Measurements from ENCODE around the gene SMIM45. TPM values are rescaled to one million over a fixed set of nuclear protein-coding genes. Genes with fewer than 3 reads are reported as not detected.

Gene SMIM45

GRCh38 chr22:42000466-42000865 lies 48.5 kb downstream of the SMIM45 start:
- Histone ChIP-seq H3K4me3 (replicated peaks in 1 of 3) (no peak overlapping the region), H3K9me3 (no peaks in the 10 kb centered on the region), H3K4me1 (peaks cover 0 to 7% of the 10 kb centered on the region in 2 donors), H3K27me3 (no peaks in the 10 kb centered on the region), H3K27ac (no peak overlapping the region), H3K36me3 (no peaks in the 10 kb centered on the region)
- intact Hi-C loops (cut with DNase I) = no loop called here
- DNase-seq = no peak
- 93 to 95% methylated on average over 8 of the region's 8 CpGs for WGBS, 2 donors
- no peak for TF ChIP-seq CTCF (IDR thresholded peaks at IDR 0.05)
- TF ChIP-seq POLR2A (IDR thresholded peaks at IDR 0.05) = no peak

- DNase-seq = no peak
- Histone ChIP-seq H3K27ac (no peak overlapping the region), H3K36me3 (no peaks in the 10 kb centered on the region), H3K4me1 (peaks cover 0 to 7% of the 10 kb centered on the region in 2 donors), H3K27me3 (no peaks in the 10 kb centered on the region), H3K4me3 (replicated peaks in 1 of 3) (no peak overlapping the region), H3K9me3 (no peaks in the 10 kb centered on the region)
- TF ChIP-seq POLR2A (IDR thresholded peaks at IDR 0.05) (no peak), CTCF (IDR thresholded peaks at IDR 0.05) (no peak)
- 78% methylated on average over 8 of the region's 8 CpGs for WGBS, 2 donors
- intact Hi-C loops (cut with DNase I) = no loop called here
Observed at GRCh38 chr22:42001121-42001520, 49.2 kb downstream of the SMIM45 start.

GRCh38 chr22:42001706-42002105 lies 49.8 kb downstream of the SMIM45 start:
- H3K4me1 ChIP-seq = peaks cover 0 to 7% of the 10 kb centered on the region in 2 donors
- H3K27ac ChIP-seq = no peak overlapping the region
- no peak overlapping the region for H3K4me3 ChIP-seq (replicated peaks in 1 of 3)
- H3K36me3 ChIP-seq = no peaks in the 10 kb centered on the region
- 96 to 99% methylated on average over 12 of the region's 12 CpGs for WGBS, 2 donors
- TF ChIP-seq POLR2A (IDR thresholded peaks at IDR 0.05) = no peak
- TF ChIP-seq CTCF (IDR thresholded peaks at IDR 0.05) = no peak
- no peaks in the 10 kb centered on the region for H3K27me3 ChIP-seq
- H3K9me3 ChIP-seq = no peaks in the 10 kb centered on the region
- intact Hi-C loops (cut with DNase I) = no loop called here
- DNase-seq = no peak

DNA sequence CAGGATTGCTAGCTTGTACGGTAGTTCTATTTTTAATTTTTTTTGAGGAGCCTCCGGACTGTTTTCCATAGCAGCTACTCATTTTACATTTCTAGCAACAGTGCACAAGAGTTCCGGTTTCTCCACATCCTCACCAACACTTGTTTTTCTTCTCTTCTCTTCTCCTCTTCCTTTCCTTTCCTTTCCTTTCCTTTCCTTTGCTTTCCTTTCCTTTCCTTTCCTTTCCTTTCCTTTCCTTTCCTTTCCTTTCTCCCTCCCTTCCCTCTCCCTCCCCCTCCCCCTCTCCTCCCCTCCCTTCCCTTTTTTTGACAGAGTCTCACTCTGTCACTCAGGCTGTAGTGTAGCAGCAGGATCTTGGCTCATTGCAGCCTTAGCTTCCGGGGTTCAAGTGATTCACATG lies 56.0 kb downstream of the SMIM45 start:
- H3K27ac ChIP-seq = no peak overlapping the region
- DNase-seq = no peak
- no peaks in the 10 kb centered on the region for H3K36me3 ChIP-seq
- H3K27me3 ChIP-seq = no peaks in the 10 kb centered on the region
- no peaks in the 10 kb centered on the region for H3K9me3 ChIP-seq
- TF ChIP-seq POLR2A (IDR thresholded peaks at IDR 0.05) (no peak), CTCF (IDR thresholded peaks at IDR 0.05) (no peak)
- no peaks in the 10 kb centered on the region for H3K4me1 ChIP-seq
- intact Hi-C loops (cut with DNase I) = no loop called here
- WGBS, 2 donors = 71 to 76% methylated on average over 4 of the region's 4 CpGs
- no peak overlapping the region for H3K4me3 ChIP-seq (replicated peaks in 1 of 3)

Other genes starting within 250 kb of the SMIM45 start
- 10 to 100 TPM in 3 of 4 donors, 1 to 10 TPM in 1; 6.6 to 18.8 (median 14.4) TPM for gene CCDC134, start 151.5 kb upstream of the SMIM45 start, total RNA-seq
- gene SREBF2, start 119.0 kb upstream of the SMIM45 start, total RNA-seq = 10 to 100 TPM; 34.4 to 91.8 (median 63.7) TPM
- not detected for gene SHISA8, start 37.1 kb upstream of the SMIM45 start, total RNA-seq
- gene TNFRSF13C, start 25.3 kb upstream of the SMIM45 start, total RNA-seq = not detected
- under 1 TPM in 1 of 4 donors, not detected in 3; 0.56 TPM for gene CENPM, start 5.0 kb upstream of the SMIM45 start, total RNA-seq
- gene SEPTIN3, start 17.3 kb downstream of the SMIM45 start, total RNA-seq = under 1 TPM; 0.22 to 0.75 (median 0.40) TPM
- 1 to 10 TPM; 1.3 to 5.1 (median 2.7) TPM for gene WBP2NL, start 46.6 kb downstream of the SMIM45 start, total RNA-seq
- 10 to 100 TPM; 36.8 to 40.9 (median 38.0) TPM for gene NAGA, start 118.7 kb downstream of the SMIM45 start, total RNA-seq
- 10 to 100 TPM in 1 of 4 donors, 1 to 10 TPM in 3; 5.5 to 13.7 (median 7.3) TPM for gene PHETA2, start 122.1 kb downstream of the SMIM45 start, total RNA-seq
- gene SMDT1, start 127.5 kb downstream of the SMIM45 start, total RNA-seq = 10 to 100 TPM; 18.7 to 30.2 (median 22.0) TPM
- 10 to 100 TPM; 32.9 to 85.6 (median 73.4) TPM for gene NDUFA6, start 138.6 kb downstream of the SMIM45 start, total RNA-seq
- gene CYP2D6, start 178.7 kb downstream of the SMIM45 start, total RNA-seq = 1 to 10 TPM in 2 of 4 donors, under 1 TPM in 2; 0.73 to 2.7 (median 1.6) TPM